Spinal cord (tissue), 10 donors: ENCODE results near the gene GNPTAB. TPM values are rescaled to one million over a fixed set of nuclear protein-coding genes. Genes with fewer than 3 reads are reported as not detected.
A peak's percentile ranks its signal among the peaks of the same experiment; 100 is the strongest.
"Not testable (repeated sequence)": the region's sequence is repeated elsewhere in the genome, so short reads cannot be mapped to it uniquely, and the experiment has no call there.

Source experiments
- DNase-seq, 6 donors: peaks; one replicate each; pipeline versions ENCODE4 v3.0.0 to v3.0.0-alpha.2; 2013 to 2015; ENCODE audit warnings: low spot score in 6 of 6, low read depth in 4 of 6
- H3K27ac ChIP-seq: one replicate; pipeline ENCODE4 v1.5.1; 2013; ENCODE audit warnings: low read depth, low read length, control low read depth
- H3K27me3 ChIP-seq: one replicate; pipeline ENCODE4 v1.6.1; 2013; ENCODE audit warnings: low read length; ENCODE audit not compliant: control insufficient read depth, insufficient read depth
- H3K36me3 ChIP-seq: one replicate; pipeline ENCODE4 v1.6.1; 2013; ENCODE audit warnings: low read length; ENCODE audit not compliant: control insufficient read depth, insufficient read depth
- H3K4me1 ChIP-seq: one replicate; pipeline ENCODE4 v1.6.1; 2013; ENCODE audit warnings: low read length; ENCODE audit not compliant: control insufficient read depth, insufficient read depth
- H3K4me3 ChIP-seq: one replicate; pipeline ENCODE4 v1.5.1; 2013; ENCODE audit warnings: low read depth, low read length, control low read depth
- H3K9me3 ChIP-seq: one replicate; pipeline ENCODE4 v1.6.1; 2013; ENCODE audit warnings: low read length; ENCODE audit not compliant: control insufficient read depth, insufficient read depth
- WGBS: methylation state at CpG from one replicate; pipeline ENCODE4 v1.1.5; 2013; ENCODE audit warnings: missing lambda C conversion rate; ENCODE audit not compliant: insufficient coverage; 5-methylcytosine and 5-hydroxymethylcytosine counted together
- polyA plus RNA-seq, 2 donors: library from polyadenylated mRNA; unstranded; fragments of 120-200 nt; gene quantifications; one replicate each; pipeline ENCODE4 v1.2.1, GENCODE V29; 2013; ENCODE audit not compliant: insufficient read length in 2 of 2
- total RNA-seq, 2 donors: library from RNA; depleted of rRNA in 1 of 2; stranded (reverse); fragments of 120-200 nt in 1 of 2; fragments of >200 nt in 1 of 2; gene quantifications; one replicate each; pipeline versions ENCODE4 v1.2.3 to v1.2.4, GENCODE V29; 2013 to 2014
- donor health status: healthy.

GNPTAB gene
- total and polyA plus RNA-seq, 4 donors, result 33.3 to 63.4 (median 59.5) TPM

GRCh38 chr12:101813117-101813516, 17.6 kb downstream of the GNPTAB start:
- no CpG with 5 or more reads among the region's 2 CpGs for WGBS
- Histone ChIP-seq H3K4me3 (no peak overlapping the region), H3K27ac (no peak overlapping the region), H3K36me3 (no peaks in the 10 kb centered on the region), H3K27me3 (no peaks in the 10 kb centered on the region), H3K4me1 (no peaks in the 10 kb centered on the region), H3K9me3 (no peaks in the 10 kb centered on the region)
- DNase-seq, result no peak

GRCh38 chr12:101812716-101813115, 18.0 kb downstream of the GNPTAB start:
- not testable (repeated sequence) for H3K9me3 ChIP-seq, H3K4me1 ChIP-seq, H3K27ac ChIP-seq, H3K36me3 ChIP-seq, DNase-seq, H3K4me3 ChIP-seq, H3K27me3 ChIP-seq
- WGBS, result no CpG with 5 or more reads among the region's 1 CpG

GRCh38 chr12:101811342-101811741, 19.4 kb downstream of the GNPTAB start:
- H3K4me1 ChIP-seq, H3K9me3 ChIP-seq, DNase-seq, H3K27ac ChIP-seq, H3K4me3 ChIP-seq, H3K27me3 ChIP-seq, H3K36me3 ChIP-seq: not testable (repeated sequence)
- 100% methylated on average over 1 of the region's 6 CpGs for WGBS

- H3K4me3 ChIP-seq, result no peak overlapping the region
- DNase-seq, result no peak
- H3K9me3 ChIP-seq, result no peaks in the 10 kb centered on the region
- no peaks in the 10 kb centered on the region for H3K4me1 ChIP-seq
- WGBS, result 80% methylated on average over 1 of the region's 2 CpGs
- no peak overlapping the region for H3K27ac ChIP-seq
- no peaks in the 10 kb centered on the region for H3K27me3 ChIP-seq
- no peaks in the 10 kb centered on the region for H3K36me3 ChIP-seq
Observed at GRCh38 chr12:101809208-101809607, 21.6 kb downstream of the GNPTAB start.

GRCh38 chr12:101806265-101806664, 24.5 kb downstream of the GNPTAB start:
- Histone ChIP-seq H3K4me1 (no peaks in the 10 kb centered on the region), H3K4me3 (no peak overlapping the region), H3K9me3 (no peaks in the 10 kb centered on the region), H3K36me3 (no peaks in the 10 kb centered on the region), H3K27me3 (no peaks in the 10 kb centered on the region), H3K27ac (no peak overlapping the region)
- DNase-seq, result no peak
- no CpG with 5 or more reads among the region's 1 CpG for WGBS

GRCh38 chr12:101804409-101804808, 26.4 kb downstream of the GNPTAB start:
- 100% methylated on average over 1 of the region's 3 CpGs for WGBS
- Histone ChIP-seq H3K36me3 (no peaks in the 10 kb centered on the region), H3K9me3 (no peaks in the 10 kb centered on the region), H3K4me3 (no peak overlapping the region), H3K4me1 (no peaks in the 10 kb centered on the region), H3K27me3 (no peaks in the 10 kb centered on the region), H3K27ac (no peak overlapping the region)
- DNase-seq, result no peak

GRCh38 chr12:101803978-101804377, 26.8 kb downstream of the GNPTAB start:
- H3K36me3 ChIP-seq, result no peaks in the 10 kb centered on the region
- DNase-seq, result no peak
- H3K9me3 ChIP-seq, result no peaks in the 10 kb centered on the region
- no peaks in the 10 kb centered on the region for H3K27me3 ChIP-seq
- H3K4me3 ChIP-seq, result no peak overlapping the region
- 100% methylated on average over 4 of the region's 5 CpGs for WGBS
- H3K4me1 ChIP-seq, result no peaks in the 10 kb centered on the region
- no peak overlapping the region for H3K27ac ChIP-seq

GRCh38 chr12:101802486-101802885, 28.3 kb downstream of the GNPTAB start:
- Histone ChIP-seq H3K4me3 (no peak overlapping the region), H3K4me1 (no peaks in the 10 kb centered on the region), H3K36me3 (no peaks in the 10 kb centered on the region), H3K9me3 (no peaks in the 10 kb centered on the region), H3K27me3 (no peaks in the 10 kb centered on the region), H3K27ac (no peak overlapping the region)
- 83% methylated on average over 1 of the region's 2 CpGs for WGBS
- DNase-seq, result peak in 2 of 6 donors; percentile 13 to 14

- Histone ChIP-seq H3K36me3 (peaks cover 2% of the 10 kb centered on the region), H3K27me3 (no peaks in the 10 kb centered on the region), H3K4me3 (no peak overlapping the region), H3K27ac (no peak overlapping the region), H3K4me1 (no peaks in the 10 kb centered on the region), H3K9me3 (no peaks in the 10 kb centered on the region)
- DNase-seq, result no peak
- 100% methylated on average over 1 of the region's 3 CpGs for WGBS
Observed at GRCh38 chr12:101799774-101800173, 31.0 kb downstream of the GNPTAB start.

- WGBS, result 100% methylated on average over 1 of the region's 4 CpGs
- Histone ChIP-seq H3K4me1 (no peaks in the 10 kb centered on the region), H3K27ac (no peak overlapping the region), H3K9me3 (no peaks in the 10 kb centered on the region), H3K36me3 (peaks cover 2% of the 10 kb centered on the region), H3K4me3 (no peak overlapping the region), H3K27me3 (no peaks in the 10 kb centered on the region)
- no peak for DNase-seq
Observed at GRCh38 chr12:101795786-101796185, 35.0 kb downstream of the GNPTAB start.
